Measurements from ENCODE around the gene KLHDC3. TPM values are rescaled to one million over a fixed set of nuclear protein-coding genes. Genes with fewer than 3 reads are reported as not detected.
"Not testable (repeated sequence)": the region's sequence is repeated elsewhere in the genome, so short reads cannot be mapped to it uniquely, and the experiment has no call there.

The KLHDC3 gene
- total and polyA plus RNA-seq, 3 donors from 2014 or later: 207 to 422 (median 210) TPM

DNA sequence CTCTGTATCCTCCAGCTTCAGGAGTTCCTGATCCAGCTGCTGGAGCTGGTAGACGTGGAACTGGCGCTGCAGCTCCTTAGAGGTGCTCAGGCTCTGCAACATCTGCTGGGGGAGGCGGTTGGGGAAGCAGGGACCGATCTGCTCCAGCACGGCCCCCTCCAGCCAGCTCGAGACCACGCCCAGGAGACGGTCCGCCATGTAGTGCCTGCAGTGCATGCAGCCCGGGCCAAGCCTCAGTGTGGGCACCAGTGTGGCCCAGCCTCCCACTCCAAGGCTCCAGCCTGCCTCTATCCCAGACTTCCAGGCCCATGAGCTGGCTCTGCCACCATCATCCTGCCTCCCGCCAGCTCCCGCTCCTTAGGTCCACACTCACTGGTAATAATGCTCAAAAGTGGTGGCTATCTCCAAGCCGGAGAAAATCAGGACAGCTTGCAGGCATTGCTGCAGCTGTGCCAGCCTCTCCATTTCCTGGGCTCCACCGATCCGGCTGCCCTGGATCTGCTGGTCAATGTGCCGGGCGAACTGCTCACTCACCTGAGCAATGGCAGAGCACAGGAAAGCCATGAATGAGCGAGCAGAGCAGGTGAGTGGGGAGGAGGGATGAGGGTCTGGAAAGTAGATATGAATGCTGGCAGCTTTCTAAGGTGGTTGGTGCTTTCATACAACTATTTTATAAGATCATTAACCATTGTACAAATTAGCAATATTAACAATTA is 26.7 kb downstream of the KLHDC3 start:
- H3K4me3 ChIP-seq: no peak overlapping the region
- DNase-seq: no peak
- no peaks in the 10 kb centered on the region for H3K9me3 ChIP-seq
- H3K36me3 ChIP-seq (ENCODE audit: low read depth, missing control alignments): no peaks in the 10 kb centered on the region
- no peak overlapping the region for H3K27ac ChIP-seq
- H3K27me3 ChIP-seq: no peaks in the 10 kb centered on the region
- TF ChIP-seq, protein P1, sequence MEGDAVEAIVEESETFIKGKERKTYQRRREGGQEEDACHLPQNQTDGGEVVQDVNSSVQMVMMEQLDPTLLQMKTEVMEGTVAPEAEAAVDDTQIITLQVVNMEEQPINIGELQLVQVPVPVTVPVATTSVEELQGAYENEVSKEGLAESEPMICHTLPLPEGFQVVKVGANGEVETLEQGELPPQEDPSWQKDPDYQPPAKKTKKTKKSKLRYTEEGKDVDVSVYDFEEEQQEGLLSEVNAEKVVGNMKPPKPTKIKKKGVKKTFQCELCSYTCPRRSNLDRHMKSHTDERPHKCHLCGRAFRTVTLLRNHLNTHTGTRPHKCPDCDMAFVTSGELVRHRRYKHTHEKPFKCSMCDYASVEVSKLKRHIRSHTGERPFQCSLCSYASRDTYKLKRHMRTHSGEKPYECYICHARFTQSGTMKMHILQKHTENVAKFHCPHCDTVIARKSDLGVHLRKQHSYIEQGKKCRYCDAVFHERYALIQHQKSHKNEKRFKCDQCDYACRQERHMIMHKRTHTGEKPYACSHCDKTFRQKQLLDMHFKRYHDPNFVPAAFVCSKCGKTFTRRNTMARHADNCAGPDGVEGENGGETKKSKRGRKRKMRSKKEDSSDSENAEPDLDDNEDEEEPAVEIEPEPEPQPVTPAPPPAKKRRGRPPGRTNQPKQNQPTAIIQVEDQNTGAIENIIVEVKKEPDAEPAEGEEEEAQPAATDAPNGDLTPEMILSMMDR (IDR thresholded peaks at IDR 0.05): no peak
- no peak for TF ChIP-seq POLR2A (IDR thresholded peaks at IDR 0.05)
- 92 to 95% methylated on average over 10 to 18 of the region's 18 CpGs for WGBS, 2 donors
- H3K4me1 ChIP-seq: peaks cover 4% of the 10 kb centered on the region
- intact Hi-C loops (cut with DNase I; ENCODE audit: low total_unique reads): no loop called here

DNA sequence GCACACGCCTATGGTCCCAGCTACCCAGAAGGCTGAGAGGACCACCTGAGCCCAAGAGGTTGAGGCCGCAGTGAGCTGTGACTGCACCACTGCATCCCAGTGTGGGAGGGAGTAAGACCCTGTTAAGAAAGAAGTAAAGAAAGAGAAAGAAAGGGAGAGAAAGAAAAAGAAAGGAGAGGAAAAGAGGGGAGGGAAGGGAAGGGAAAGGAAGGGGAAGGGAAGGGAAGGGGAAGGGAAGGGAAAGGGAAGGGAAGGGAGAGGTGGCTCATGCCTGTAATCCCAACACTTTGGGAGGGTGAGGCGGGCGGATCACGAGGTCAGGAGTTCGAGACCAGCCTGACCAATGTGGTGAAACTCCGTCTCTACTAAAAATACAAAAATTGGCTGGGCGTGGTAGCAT is 27.4 kb downstream of the KLHDC3 start:
- H3K36me3 ChIP-seq (ENCODE audit: low read depth, missing control alignments); H3K9me3 ChIP-seq; H3K4me1 ChIP-seq; H3K4me3 ChIP-seq; H3K27me3 ChIP-seq; H3K27ac ChIP-seq; DNase-seq; intact Hi-C loops (cut with DNase I; ENCODE audit: low total_unique reads): not testable (repeated sequence)
- WGBS, 2 donors: 85 to 95% methylated on average over 8 of the region's 8 CpGs

DNA sequence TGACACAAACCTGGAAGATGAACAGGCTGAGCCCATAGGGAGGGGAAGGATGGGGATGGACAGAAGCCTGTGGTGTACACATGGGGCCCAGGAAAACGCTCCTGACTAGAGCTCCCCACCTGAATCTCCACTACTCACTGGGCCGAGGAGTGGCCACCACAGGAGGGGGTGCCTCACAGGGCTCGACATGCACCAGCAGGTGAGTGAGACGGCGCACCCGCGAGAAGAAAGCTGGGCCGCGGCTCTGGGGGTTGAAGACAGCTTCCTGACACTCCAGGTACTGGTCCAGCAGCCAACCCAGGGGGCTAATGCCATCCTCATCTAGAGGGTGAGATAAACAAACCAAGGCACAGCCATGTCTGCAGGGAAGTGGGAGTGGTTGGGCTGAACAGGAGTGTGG is 29.3 kb downstream of the KLHDC3 start:
- Histone ChIP-seq H3K27me3 (no peaks in the 10 kb centered on the region), H3K4me3 (no peak overlapping the region), H3K27ac (no peak overlapping the region), H3K36me3 (ENCODE audit: low read depth, missing control alignments) (no peaks in the 10 kb centered on the region), H3K9me3 (no peaks in the 10 kb centered on the region), H3K4me1 (no peaks in the 10 kb centered on the region)
- TF ChIP-seq POLR2A (IDR thresholded peaks at IDR 0.05): no peak
- TF ChIP-seq, protein P1 (IDR thresholded peaks at IDR 0.05): no peak
- intact Hi-C loops (cut with DNase I; ENCODE audit: low total_unique reads): no loop called here
- DNase-seq: no peak
- WGBS, 2 donors: 93 to 95% methylated on average over 9 of the region's 9 CpGs

DNA sequence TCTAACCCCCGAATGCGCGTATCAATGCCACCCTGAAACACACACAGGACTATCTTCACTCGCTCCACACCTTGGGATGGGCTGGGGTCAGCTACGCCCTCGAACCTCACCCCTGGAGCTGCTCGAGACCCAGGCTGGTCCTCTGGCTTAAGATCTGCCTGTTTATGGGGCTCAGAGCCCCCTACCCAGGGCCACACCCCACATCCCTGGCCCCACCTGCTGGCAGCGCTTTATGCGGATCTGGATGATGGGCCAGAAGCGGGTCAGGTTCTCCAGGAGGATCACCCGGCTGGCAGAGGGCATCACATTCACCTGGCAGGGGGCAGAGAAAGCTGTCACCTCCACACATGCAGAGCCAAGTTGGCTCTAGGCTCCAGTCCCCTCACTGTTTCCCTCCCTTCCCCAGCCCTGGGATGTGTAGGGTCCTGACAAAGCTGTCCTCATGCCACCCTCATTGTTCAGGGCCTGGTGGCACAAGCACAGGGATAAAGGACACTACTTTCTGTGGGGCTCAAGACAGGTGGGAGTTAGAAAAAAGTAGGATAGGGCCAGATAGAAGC is 31.4 kb downstream of the KLHDC3 start:
- Histone ChIP-seq H3K36me3 (ENCODE audit: low read depth, missing control alignments) (no peaks in the 10 kb centered on the region), H3K4me1 (no peaks in the 10 kb centered on the region), H3K27me3 (no peaks in the 10 kb centered on the region), H3K4me3 (no peak overlapping the region), H3K9me3 (no peaks in the 10 kb centered on the region), H3K27ac (no peak overlapping the region)
- WGBS, 2 donors: 93 to 98% methylated on average over 8 to 11 of the region's 11 CpGs
- DNase-seq: no peak
- intact Hi-C loops (cut with DNase I; ENCODE audit: low total_unique reads): no loop called here
- no peak for TF ChIP-seq POLR2A (IDR thresholded peaks at IDR 0.05)
- TF ChIP-seq, protein P1 (IDR thresholded peaks at IDR 0.05): no peak

DNA sequence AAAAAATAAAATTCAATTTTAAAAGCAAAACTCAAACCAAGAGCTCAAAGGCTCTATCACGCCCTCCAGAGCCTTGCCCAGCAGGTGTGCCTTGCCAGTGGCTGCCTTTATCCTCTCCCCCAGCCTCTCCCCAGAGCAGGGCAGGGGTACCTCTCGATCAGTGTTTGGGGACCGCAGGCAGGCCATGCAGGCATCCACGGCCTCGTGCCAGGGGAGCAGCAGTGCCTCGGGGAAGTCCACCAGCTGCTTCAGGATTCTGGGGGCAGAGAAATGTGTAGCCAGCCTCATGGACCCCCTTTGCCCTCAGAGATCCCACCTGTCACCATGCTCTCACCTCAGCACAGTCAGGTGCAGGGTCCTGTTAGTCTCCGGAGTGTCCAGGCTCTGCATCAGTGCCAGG is 33.9 kb downstream of the KLHDC3 start:
- Histone ChIP-seq H3K4me3 (no peak overlapping the region), H3K27ac (no peak overlapping the region), H3K9me3 (no peaks in the 10 kb centered on the region), H3K4me1 (peaks cover 11% of the 10 kb centered on the region), H3K27me3 (no peaks in the 10 kb centered on the region), H3K36me3 (ENCODE audit: low read depth, missing control alignments) (no peaks in the 10 kb centered on the region)
- intact Hi-C loops (cut with DNase I; ENCODE audit: low total_unique reads): no loop called here
- no peak for DNase-seq
- 84 to 89% methylated on average over 1 to 7 of the region's 7 CpGs for WGBS, 2 donors
- no peak for TF ChIP-seq POLR2A (IDR thresholded peaks at IDR 0.05)
- TF ChIP-seq, protein P1 (IDR thresholded peaks at IDR 0.05): no peak
